K562 (cell line): ENCODE data around the gene KLHL22. TPM values are rescaled to one million over a fixed set of nuclear protein-coding genes. Genes with fewer than 3 reads are reported as not detected.
A peak's percentile ranks its signal among the peaks of the same experiment; 100 is the strongest.

Source experiments
- C11orf30 ChIP-seq: fragments of 450-650 bp; IDR thresholded peaks from 2 replicates; pipeline ENCODE4 v1.6.1; 2016; ENCODE audit warnings: low read depth, mild to moderate bottlenecking
- DIDO1 ChIP-seq: fragments of 450-650 bp; IDR thresholded peaks from 2 replicates; pipeline ENCODE4 v1.6.1; 2016; ENCODE audit warnings: low read depth, missing biosample characterization, missing genetic modification characterization
- HDGF ChIP-seq: fragments of 450-650 bp; IDR thresholded peaks from 2 replicates; pipeline ENCODE4 v1.6.1; 2016
- HNRNPL ChIP-seq: fragments of 200-400 bp; formaldehyde crosslinking; IDR thresholded peaks from 2 replicates; pipeline ENCODE4 v1.6.1; 2017; ENCODE audit warnings: low read depth, mild to moderate bottlenecking, low read length
- KLF1 ChIP-seq: fragments of 450-650 bp; IDR thresholded peaks from 2 replicates; pipeline ENCODE4 v1.6.1; 2016; ENCODE audit warnings: missing genetic modification characterization, missing compliant biosample characterization
- NFYB ChIP-seq: IDR thresholded peaks from 2 replicates; pipeline ENCODE4 v1.6.1; 2011; ENCODE audit warnings: mild to moderate bottlenecking, moderate library complexity; ENCODE audit not compliant: insufficient read length; ENCODE audit errors: extremely low read depth
- NR3C1 ChIP-seq: sonication (generic); formaldehyde crosslinking; IDR thresholded peaks from 2 replicates; pipeline ENCODE4 v1.8.1; 2022; ENCODE audit warnings: missing genetic modification reagents
- RBM22 ChIP-seq: fragments of 200-400 bp; formaldehyde crosslinking; IDR thresholded peaks from 2 replicates; pipeline ENCODE4 v1.6.1; 2018; ENCODE audit warnings: low read length, low read depth; ENCODE audit not compliant: poor library complexity, severe bottlenecking
- RHOXF2B ChIP-seq: fragments of 250-450 bp; sonication (Bioruptor Pico); conservative IDR thresholded peaks from 2 replicates; pipeline ENCODE4 v1.5.1; 2021
- SOX6 ChIP-seq: fragments of 450-650 bp; IDR thresholded peaks from 2 replicates; pipeline ENCODE4 v1.6.1; 2014; ENCODE audit warnings: mild to moderate bottlenecking
- TEAD4 ChIP-seq, 2 experiments: sonication (generic) in 1 of 2; formaldehyde crosslinking in 1 of 2; IDR thresholded peaks; 2 replicates each; pipeline versions ENCODE4 v1.6.1 to v1.8.0; 2012 to 2022; ENCODE audit warnings: borderline replicate concordance in 1 of 2, inconsistent platforms in 1 of 2, low read length in 1 of 2, mild to moderate bottlenecking in 1 of 2, missing genetic modification reagents in 1 of 2
- TRIM28 ChIP-seq: fragments of 450-650 bp; IDR thresholded peaks from 2 replicates; pipeline ENCODE4 v1.6.1; 2017
- WHSC1 ChIP-seq: IDR thresholded peaks from one replicate; pipeline ENCODE4 v1.6.1; 2012; ENCODE audit warnings: low read length, control low read depth, inconsistent platforms
- XRCC3 ChIP-seq: fragments of 450-650 bp; IDR thresholded peaks from 2 replicates; pipeline ENCODE4 v1.6.1; 2017; ENCODE audit warnings: mild to moderate bottlenecking, moderate library complexity
- YY1 ChIP-seq, 3 experiments: IDR thresholded peaks; 2 replicates each; pipeline ENCODE4 v1.6.1; 2011; ENCODE audit warnings: low read length in 2 of 3, mild to moderate bottlenecking in 2 of 3, moderate library complexity in 2 of 3, borderline replicate concordance in 1 of 3, control low read depth in 1 of 3, low read depth in 1 of 3; ENCODE audit not compliant: insufficient read depth in 3 of 3, insufficient replicate concordance in 2 of 3, control insufficient read depth in 1 of 3, insufficient read length in 1 of 3; ENCODE audit errors: extremely low read depth in 1 of 3
- ZKSCAN3 ChIP-seq: fragments of 250-450 bp; sonication (Bioruptor Pico); IDR thresholded peaks from 2 replicates; pipeline ENCODE4 v1.4.0; 2020
- ZNF41 ChIP-seq: fragments of 250-450 bp; sonication (Bioruptor Pico); conservative IDR thresholded peaks from 2 replicates; pipeline ENCODE4 v1.4.0; 2020; ENCODE audit warnings: mild to moderate bottlenecking
- ZNF551 ChIP-seq: fragments of 250-450 bp; sonication (Bioruptor Pico); IDR thresholded peaks from 2 replicates; pipeline ENCODE4 v1.5.0; 2021; ENCODE audit warnings: mild to moderate bottlenecking, moderate library complexity
- polyA plus RNA-seq, 8 experiments: library from polyadenylated mRNA; depleted of rRNA in 4 of 8; stranded (reverse) in 5 of 8; unstranded in 3 of 8; fragments of >200 nt; fragmentation: Nextera tagmentation in 2 of 8; fragmentation: Illumina TruSeq in 1 of 8; extraction: Ambion mirVana in 2 of 8; extraction: Trizol in 1 of 8; gene quantifications; 2 replicates each; pipeline versions ENCODE4 v1.2.1 to v1.2.3, GENCODE V29; 2011 to 2014; ENCODE audit warnings: inconsistent platforms in 1 of 8, missing spikeins in 1 of 8
- total RNA-seq, 7 experiments: library from RNA; depleted of rRNA in 6 of 7; stranded (reverse); fragments of >200 nt in 6 of 7; fragmentation: Illumina TruSeq in 2 of 7; extraction: Trizol in 2 of 7; gene quantifications; 2 replicates each; pipeline versions ENCODE4 v1.2.1 to v1.2.3, GENCODE V29; 2011 to 2021; ENCODE audit warnings: low replicate concordance in 1 of 7
- TF ChIP-seq, protein P1 (sequence below): fragments of 450-650 bp; IDR thresholded peaks from 2 replicates; pipeline ENCODE4 v1.6.1; 2016; ENCODE audit warnings: low read depth
- TF ChIP-seq, protein P2 (sequence below): sonication (generic); formaldehyde crosslinking; IDR thresholded peaks from 2 replicates; pipeline ENCODE4 v1.8.1; 2023; ENCODE audit warnings: mild to moderate bottlenecking, missing genetic modification reagents

KLHL22 gene
- total and polyA plus RNA-seq, 9 of the 15 experiments (the other 6 are each of a cell fraction or from before 2014, with no cell fraction given), result 1.3 to 25.6 (median 15.2) TPM

DNA sequence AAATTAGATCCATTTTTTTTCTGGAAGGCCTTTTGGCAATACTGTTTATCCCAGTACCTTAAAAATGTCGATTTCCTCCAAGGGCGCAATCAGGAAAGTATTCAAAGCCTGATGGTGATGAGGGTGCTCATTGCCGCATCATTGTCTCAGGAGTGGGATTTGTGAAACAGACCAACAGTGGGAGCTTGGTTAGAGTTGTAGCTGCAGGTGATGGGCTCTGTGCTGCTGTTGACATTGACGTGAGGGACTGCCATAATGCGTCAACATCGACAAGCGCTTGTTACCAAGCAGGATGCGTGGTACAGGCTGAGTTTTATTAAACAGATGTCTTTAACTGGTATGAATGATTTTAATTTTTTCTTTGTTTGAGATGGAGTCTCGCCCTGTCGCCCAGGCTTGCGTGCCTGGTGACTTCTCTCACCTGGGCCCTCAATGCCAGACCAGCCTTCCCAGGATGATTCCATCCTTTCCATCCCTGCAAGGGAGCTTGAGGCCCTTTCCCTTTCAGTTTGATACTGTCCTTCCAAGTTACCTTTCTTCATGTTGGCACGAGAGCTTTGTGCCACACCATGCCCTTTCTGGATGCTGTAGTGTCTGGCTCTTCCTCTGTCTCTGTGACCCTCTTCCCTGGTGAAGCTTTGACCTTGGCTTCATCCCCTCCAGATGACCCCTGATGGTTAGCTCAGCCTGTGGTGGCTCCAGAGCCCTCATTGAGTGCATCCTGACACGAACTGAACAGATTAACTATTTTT is 22.4 kb upstream of the KLHL22 start (continued):
- TF ChIP-seq, protein P1, sequence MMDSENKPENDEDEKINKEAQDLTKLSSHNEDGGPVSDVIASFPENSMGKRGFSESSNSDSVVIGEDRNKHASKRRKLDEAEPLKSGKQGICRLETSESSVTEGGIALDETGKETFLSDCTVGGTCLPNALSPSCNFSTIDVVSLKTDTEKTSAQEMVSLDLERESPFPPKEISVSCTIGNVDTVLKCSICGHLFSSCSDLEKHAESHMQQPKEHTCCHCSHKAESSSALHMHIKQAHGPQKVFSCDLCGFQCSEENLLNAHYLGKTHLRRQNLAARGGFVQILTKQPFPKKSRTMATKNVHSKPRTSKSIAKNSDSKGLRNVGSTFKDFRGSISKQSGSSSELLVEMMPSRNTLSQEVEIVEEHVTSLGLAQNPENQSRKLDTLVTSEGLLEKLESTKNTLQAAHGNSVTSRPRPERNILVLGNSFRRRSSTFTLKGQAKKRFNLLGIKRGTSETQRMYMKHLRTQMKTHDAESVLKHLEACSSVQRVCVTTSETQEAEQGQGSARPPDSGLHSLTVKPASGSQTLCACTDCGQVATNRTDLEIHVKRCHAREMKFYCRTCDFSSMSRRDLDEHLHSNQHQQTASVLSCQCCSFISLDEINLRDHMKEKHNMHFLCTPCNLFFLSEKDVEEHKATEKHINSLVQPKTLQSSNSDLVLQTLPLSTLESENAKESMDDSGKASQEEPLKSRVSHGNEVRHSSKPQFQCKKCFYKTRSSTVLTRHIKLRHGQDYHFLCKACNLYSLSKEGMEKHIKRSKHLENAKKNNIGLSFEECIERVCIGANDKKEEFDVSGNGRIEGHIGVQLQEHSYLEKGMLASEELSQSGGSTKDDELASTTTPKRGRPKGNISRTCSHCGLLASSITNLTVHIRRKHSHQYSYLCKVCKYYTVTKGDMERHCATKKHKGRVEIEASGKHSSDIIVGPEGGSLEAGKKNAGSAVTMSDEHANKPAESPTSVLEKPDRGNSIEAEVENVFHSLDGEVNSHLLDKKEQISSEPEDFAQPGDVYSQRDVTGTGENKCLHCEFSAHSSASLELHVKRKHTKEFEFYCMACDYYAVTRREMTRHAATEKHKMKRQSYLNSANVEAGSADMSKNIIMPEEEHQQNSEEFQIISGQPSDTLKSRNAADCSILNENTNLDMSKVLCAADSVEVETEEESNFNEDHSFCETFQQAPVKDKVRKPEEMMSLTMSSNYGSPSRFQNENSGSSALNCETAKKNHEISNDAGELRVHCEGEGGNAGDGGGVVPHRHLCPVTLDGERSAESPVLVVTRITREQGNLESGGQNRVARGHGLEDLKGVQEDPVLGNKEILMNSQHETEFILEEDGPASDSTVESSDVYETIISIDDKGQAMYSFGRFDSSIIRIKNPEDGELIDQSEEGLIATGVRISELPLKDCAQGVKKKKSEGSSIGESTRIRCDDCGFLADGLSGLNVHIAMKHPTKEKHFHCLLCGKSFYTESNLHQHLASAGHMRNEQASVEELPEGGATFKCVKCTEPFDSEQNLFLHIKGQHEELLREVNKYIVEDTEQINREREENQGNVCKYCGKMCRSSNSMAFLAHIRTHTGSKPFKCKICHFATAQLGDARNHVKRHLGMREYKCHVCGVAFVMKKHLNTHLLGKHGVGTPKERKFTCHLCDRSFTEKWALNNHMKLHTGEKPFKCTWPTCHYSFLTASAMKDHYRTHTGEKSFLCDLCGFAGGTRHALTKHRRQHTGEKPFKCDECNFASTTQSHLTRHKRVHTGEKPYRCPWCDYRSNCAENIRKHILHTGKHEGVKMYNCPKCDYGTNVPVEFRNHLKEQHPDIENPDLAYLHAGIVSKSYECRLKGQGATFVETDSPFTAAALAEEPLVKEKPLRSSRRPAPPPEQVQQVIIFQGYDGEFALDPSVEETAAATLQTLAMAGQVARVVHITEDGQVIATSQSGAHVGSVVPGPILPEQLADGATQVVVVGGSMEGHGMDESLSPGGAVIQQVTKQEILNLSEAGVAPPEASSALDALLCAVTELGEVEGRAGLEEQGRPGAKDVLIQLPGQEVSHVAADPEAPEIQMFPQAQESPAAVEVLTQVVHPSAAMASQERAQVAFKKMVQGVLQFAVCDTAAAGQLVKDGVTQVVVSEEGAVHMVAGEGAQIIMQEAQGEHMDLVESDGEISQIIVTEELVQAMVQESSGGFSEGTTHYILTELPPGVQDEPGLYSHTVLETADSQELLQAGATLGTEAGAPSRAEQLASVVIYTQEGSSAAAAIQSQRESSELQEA, result no peak
- TF ChIP-seq HNRNPL, result no peak
- TF ChIP-seq RBM22, result no peak
- no peak for TF ChIP-seq HDGF
- TF ChIP-seq NFYB, result no peak
- TF ChIP-seq ZNF41 (CRISPR knock-in tag), result no peak
- TF ChIP-seq DIDO1 (tag), result no peak
- no peak for TF ChIP-seq TEAD4 (IDR thresholded peaks at IDR 0.05; ENCODE audit: low read length)
- TF ChIP-seq TEAD4 (CRISPR knock-in tag; IDR thresholded peaks at IDR 0.05; ENCODE audit: borderline replicate concordance), result 0 out of 2 replicates have a peak, but pooled peaks have one; percentile 44
- peak; percentile 28 for TF ChIP-seq WHSC1
- no peak for TF ChIP-seq RHOXF2B (CRISPR knock-in tag)
- no peak for TF ChIP-seq TRIM28
- no peak for TF ChIP-seq XRCC3
- no peak for TF ChIP-seq NR3C1 (CRISPR knock-in tag)
- no peak for TF ChIP-seq ZNF551 (CRISPR knock-in tag)
- TF ChIP-seq SOX6, result no peak
- TF ChIP-seq C11orf30, result no peak
- no peak for TF ChIP-seq YY1 (IDR thresholded peaks at IDR 0.05; ENCODE audit: borderline replicate concordance in 1 of 3, control insufficient read depth in 1 of 3, extremely low read depth in 1 of 3, insufficient read depth in 3 of 3, insufficient read length in 1 of 3, insufficient replicate concordance in 2 of 3, low read depth in 1 of 3, low read length in 2 of 3)
- TF ChIP-seq ZKSCAN3, result no peak
- TF ChIP-seq KLF1 (tag), result no peak
- TF ChIP-seq, protein P2, sequence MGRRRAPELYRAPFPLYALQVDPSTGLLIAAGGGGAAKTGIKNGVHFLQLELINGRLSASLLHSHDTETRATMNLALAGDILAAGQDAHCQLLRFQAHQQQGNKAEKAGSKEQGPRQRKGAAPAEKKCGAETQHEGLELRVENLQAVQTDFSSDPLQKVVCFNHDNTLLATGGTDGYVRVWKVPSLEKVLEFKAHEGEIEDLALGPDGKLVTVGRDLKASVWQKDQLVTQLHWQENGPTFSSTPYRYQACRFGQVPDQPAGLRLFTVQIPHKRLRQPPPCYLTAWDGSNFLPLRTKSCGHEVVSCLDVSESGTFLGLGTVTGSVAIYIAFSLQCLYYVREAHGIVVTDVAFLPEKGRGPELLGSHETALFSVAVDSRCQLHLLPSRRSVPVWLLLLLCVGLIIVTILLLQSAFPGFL (CRISPR knock-in tag), result no peak
